ENCODE data around the gene DNAI4.

GRCh38 chr1:66916320-66916719 is 8.3 kb downstream of the DNAI4 start:
- TF ChIP-seq CTCF (IDR thresholded peaks at IDR 0.05 in 2 of 3, conservative IDR thresholded peaks at IDR 0.05 in 1 of 3; ENCODE audit: borderline replicate concordance in 1 of 3, insufficient read depth in 1 of 3, low read depth in 2 of 3, low read length in 2 of 3) (no peak), EZH2 (IDR thresholded peaks at IDR 0.05) (no peak), ZFX (IDR thresholded peaks at IDR 0.05) (no peak)
